ENCODE data around the gene STX1B. TPM values are rescaled to one million over a fixed set of nuclear protein-coding genes. Genes with fewer than 3 reads are reported as not detected.

STX1B gene
- total RNA-seq, 1 experiment from 2014 or later, result 3.7 TPM

DNA sequence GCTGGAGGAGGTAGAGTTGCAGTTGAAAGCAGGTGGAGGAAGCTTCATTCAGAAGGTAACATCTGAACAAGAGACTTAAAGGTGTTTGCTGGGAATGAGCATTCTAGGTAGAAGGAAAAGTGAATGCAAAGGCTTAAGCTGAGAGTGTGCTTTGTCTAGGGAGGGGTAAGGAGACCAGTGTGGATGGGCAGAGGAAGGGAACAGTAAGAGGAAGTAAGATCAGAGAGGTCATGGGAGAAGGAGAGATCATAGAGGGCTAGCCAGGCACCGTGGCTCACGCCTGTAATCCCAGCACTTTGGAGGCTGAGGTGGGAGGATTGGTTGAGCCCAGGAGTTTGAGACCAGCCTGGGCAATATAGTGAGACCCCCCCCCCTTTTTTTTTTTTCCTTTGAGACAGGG lies 26.3 kb upstream of the STX1B start:
- Histone ChIP-seq H3K4me3 (ENCODE audit: low read depth in 2 of 2, low read length in 2 of 2) (no peak overlapping the region), H3K36me3 (ENCODE audit: control insufficient read depth, insufficient read depth, low read length) (no peaks in the 10 kb centered on the region), H3K4me1 (ENCODE audit: control insufficient read depth, insufficient read depth, low read length) (peaks cover 7% of the 10 kb centered on the region; the same call in 1 of the 2 replicates), H3K9me3 (ENCODE audit: control insufficient read depth, insufficient read depth, low read depth, low read length) (no peaks in the 10 kb centered on the region), H3K27ac (ENCODE audit: low read length) (no peak overlapping the region), H3K27me3 (ENCODE audit: control insufficient read depth, insufficient read depth, low read length) (no peaks in the 10 kb centered on the region)
- no TSS peak for BruUV-seq (replicated peaks)
- DNase-seq (ENCODE audit: low read depth, low spot score), result no peak
- in situ Hi-C loops (cut with HindIII; ENCODE audit: low pct_unique_long_range_greater_than_20kb, low sequenced_read_pairs), result no loop called here
- POLR2A ChIA-PET, result no interaction called here
- CTCF ChIA-PET, result no interaction called here
- intact Hi-C loops (cut with micrococcal nuclease; ENCODE audit: unreplicated experiment), result loop anchor here (10.0 kb wide), 1 partner anchor 58 kb away; the partner anchor contains the start of gene VKORC1
- TF ChIP-seq, protein P1, sequence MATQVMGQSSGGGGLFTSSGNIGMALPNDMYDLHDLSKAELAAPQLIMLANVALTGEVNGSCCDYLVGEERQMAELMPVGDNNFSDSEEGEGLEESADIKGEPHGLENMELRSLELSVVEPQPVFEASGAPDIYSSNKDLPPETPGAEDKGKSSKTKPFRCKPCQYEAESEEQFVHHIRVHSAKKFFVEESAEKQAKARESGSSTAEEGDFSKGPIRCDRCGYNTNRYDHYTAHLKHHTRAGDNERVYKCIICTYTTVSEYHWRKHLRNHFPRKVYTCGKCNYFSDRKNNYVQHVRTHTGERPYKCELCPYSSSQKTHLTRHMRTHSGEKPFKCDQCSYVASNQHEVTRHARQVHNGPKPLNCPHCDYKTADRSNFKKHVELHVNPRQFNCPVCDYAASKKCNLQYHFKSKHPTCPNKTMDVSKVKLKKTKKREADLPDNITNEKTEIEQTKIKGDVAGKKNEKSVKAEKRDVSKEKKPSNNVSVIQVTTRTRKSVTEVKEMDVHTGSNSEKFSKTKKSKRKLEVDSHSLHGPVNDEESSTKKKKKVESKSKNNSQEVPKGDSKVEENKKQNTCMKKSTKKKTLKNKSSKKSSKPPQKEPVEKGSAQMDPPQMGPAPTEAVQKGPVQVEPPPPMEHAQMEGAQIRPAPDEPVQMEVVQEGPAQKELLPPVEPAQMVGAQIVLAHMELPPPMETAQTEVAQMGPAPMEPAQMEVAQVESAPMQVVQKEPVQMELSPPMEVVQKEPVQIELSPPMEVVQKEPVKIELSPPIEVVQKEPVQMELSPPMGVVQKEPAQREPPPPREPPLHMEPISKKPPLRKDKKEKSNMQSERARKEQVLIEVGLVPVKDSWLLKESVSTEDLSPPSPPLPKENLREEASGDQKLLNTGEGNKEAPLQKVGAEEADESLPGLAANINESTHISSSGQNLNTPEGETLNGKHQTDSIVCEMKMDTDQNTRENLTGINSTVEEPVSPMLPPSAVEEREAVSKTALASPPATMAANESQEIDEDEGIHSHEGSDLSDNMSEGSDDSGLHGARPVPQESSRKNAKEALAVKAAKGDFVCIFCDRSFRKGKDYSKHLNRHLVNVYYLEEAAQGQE (IDR thresholded peaks at IDR 0.05; ENCODE audit: insufficient read depth in 1 of 2, low read depth in 2 of 2, low read length in 1 of 2), result no peak
- TF ChIP-seq, protein P2, sequence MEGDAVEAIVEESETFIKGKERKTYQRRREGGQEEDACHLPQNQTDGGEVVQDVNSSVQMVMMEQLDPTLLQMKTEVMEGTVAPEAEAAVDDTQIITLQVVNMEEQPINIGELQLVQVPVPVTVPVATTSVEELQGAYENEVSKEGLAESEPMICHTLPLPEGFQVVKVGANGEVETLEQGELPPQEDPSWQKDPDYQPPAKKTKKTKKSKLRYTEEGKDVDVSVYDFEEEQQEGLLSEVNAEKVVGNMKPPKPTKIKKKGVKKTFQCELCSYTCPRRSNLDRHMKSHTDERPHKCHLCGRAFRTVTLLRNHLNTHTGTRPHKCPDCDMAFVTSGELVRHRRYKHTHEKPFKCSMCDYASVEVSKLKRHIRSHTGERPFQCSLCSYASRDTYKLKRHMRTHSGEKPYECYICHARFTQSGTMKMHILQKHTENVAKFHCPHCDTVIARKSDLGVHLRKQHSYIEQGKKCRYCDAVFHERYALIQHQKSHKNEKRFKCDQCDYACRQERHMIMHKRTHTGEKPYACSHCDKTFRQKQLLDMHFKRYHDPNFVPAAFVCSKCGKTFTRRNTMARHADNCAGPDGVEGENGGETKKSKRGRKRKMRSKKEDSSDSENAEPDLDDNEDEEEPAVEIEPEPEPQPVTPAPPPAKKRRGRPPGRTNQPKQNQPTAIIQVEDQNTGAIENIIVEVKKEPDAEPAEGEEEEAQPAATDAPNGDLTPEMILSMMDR (IDR thresholded peaks at IDR 0.05), result no peak
- TF ChIP-seq TCF7L2 (IDR thresholded peaks at IDR 0.05; ENCODE audit: low read depth, low read length) (no peak), POLR2AphosphoS5 (IDR thresholded peaks at IDR 0.05; ENCODE audit: low read depth, low read length) (no peak), SIN3A (IDR thresholded peaks at IDR 0.05; ENCODE audit: borderline replicate concordance, insufficient read depth, low read depth, low read length) (no peak)
- ATAC-seq, result no peak

DNA sequence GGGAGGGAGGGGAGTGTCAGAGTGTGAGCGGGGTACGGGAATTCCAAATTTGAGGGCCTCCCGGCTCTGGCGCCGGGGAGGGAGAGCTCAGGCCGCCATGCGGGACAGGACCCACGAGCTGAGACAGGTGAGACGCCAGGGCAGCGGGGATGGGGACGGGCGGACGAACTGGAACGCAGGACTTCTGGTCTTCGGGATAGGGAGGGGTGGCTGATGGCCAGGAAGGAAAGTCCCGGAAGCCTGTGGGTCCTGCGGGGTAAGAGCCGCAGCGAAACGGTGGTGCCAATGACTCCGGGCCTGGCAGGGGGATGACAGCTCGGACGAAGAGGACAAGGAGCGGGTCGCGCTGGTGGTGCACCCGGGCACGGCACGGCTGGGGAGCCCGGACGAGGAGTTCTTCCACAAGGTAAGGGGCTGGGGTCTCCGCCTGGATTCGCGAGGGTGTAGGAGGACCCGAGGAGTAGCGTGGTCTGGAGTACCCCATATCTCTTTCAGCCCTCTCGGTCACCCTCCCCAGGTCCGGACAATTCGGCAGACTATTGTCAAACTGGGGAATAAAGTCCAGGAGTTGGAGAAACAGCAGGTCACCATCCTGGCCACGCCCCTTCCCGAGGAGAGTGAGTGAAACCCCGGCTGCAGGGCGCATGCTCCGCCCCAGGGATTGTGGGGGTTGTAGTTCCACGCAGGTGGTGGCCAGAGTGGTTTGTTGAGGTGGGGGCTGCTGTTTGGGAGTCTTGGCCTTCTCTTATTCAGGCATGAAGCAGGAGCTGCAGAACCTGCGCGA lies 23.5 kb upstream of the STX1B start:
- Histone ChIP-seq H3K9me3 (ENCODE audit: control insufficient read depth, insufficient read depth, low read depth, low read length) (no peaks in the 10 kb centered on the region), H3K27ac (ENCODE audit: low read length) (peak overlapping the region; percentile 94), H3K4me1 (ENCODE audit: control insufficient read depth, insufficient read depth, low read length) (peaks cover 7% of the 10 kb centered on the region; the same call in 1 of the 2 replicates), H3K27me3 (ENCODE audit: control insufficient read depth, insufficient read depth, low read length) (no peaks in the 10 kb centered on the region), H3K36me3 (ENCODE audit: control insufficient read depth, insufficient read depth, low read length) (no peaks in the 10 kb centered on the region), H3K4me3 (ENCODE audit: low read depth in 2 of 2, low read length in 2 of 2) (peak overlapping the region; percentile 85 to 98)
- intact Hi-C loops (cut with micrococcal nuclease; ENCODE audit: unreplicated experiment) (loop anchor here (10.0 kb wide), 1 partner anchor 61 kb away; the partner anchor contains the start of gene VKORC1), in situ Hi-C loops (cut with HindIII; ENCODE audit: low pct_unique_long_range_greater_than_20kb, low sequenced_read_pairs) (no loop called here)
- ATAC-seq (peak; percentile 85), DNase-seq (ENCODE audit: low read depth, low spot score) (peak; percentile 59)
- ChIA-PET CTCF (no interaction called here), POLR2A (no interaction called here)
- BruUV-seq (replicated peaks), result TSS peak; percentile 96
- TF ChIP-seq TCF7L2 (IDR thresholded peaks at IDR 0.05; ENCODE audit: low read depth, low read length) (no peak), SIN3A (IDR thresholded peaks at IDR 0.05; ENCODE audit: borderline replicate concordance, insufficient read depth, low read depth, low read length) (no peak), POLR2AphosphoS5 (IDR thresholded peaks at IDR 0.05; ENCODE audit: low read depth, low read length) (no peak; the same call in 1 of the 2 replicates)
- TF ChIP-seq, protein P1 (IDR thresholded peaks at IDR 0.05; ENCODE audit: insufficient read depth in 1 of 2, low read depth in 2 of 2, low read length in 1 of 2), result no peak
- TF ChIP-seq, protein P2 (IDR thresholded peaks at IDR 0.05), result no peak

Data from Panc1 (cell line).